GM19324 (cell line): ENCODE data around the gene CCDC192.

Experiments
- ATAC-seq: cut with Tn5 transposase; IDR thresholded peaks from one replicate; pipeline ENCODE4 v1.9.1; 2021; ENCODE audit warnings: mild to moderate bottlenecking, moderate library complexity; ENCODE audit not compliant: unreplicated experiment, low FRiP score

The CCDC192 gene

DNA sequence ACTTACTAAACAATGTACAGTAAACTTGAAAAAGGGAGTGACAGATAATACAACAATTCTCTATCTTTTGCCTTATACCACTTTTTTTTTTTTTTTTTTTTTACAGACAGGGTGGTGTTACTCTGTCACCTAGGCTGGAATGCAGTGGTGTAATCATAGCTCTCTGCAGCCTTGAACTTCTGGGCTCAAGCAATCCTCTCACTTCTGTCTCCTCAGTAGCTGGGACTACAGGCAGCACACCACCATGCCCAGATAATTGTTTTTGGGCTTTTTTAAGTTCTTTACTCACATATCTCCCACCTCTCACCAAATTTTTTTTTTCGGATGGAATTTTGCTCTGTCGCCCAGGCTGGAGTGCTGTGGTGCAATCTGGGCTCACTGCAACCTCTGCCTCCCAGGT is 208.4 kb downstream of the CCDC192 start:
- no peak for ATAC-seq

DNA sequence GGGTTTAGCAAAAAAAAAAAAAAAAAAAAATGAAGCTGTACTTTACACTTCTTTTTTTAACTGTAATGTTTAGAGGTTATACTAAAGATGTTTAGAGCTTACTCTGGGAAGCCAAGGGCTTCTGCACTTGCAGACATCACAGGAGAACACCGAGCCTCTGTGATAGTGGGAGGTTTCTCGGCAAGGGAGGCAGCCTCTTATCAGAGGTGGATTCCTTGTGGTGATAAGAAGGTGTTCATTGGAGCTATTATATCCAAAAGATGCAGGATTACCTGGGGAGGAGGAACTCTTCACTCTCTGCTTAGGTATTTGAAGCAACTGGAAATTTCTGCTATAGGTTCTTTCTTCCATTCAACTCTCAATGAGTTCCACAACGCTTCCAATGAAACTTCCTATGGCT is 209.2 kb downstream of the CCDC192 start:
- ATAC-seq = no peak

DNA sequence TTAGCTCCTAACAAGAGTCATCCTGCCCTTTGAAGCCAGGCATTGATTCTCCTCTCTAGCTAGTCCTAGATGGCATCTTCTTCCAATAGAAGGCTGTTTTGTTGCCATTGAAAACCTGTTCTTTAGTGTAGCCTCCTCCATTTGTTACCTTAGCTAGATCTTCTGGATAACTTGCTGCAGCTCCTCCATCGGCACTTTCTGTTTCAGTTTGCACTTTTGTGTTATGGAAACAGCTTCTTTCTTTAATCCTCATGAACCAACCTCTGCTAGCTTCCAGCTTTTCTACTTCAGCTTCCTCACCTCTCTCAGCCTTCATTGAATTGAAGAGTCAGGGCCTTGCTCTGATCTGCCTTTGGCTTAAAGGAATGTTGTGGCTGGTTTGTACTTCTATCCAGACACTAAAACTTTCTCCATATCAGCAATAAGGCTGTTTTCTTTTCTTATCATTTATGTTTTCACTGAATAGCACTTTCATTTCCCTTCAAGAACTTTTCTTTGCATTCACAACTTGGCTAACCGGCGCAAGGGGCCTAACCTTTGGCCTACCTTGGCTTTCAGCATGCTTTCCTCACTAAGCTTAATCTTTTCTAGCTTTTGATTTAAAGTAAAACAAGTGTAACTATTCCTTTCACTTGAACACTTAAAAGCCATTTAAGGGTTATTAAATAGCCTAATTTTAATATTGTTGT is 213.8 kb downstream of the CCDC192 start:
- ATAC-seq = no peak

DNA sequence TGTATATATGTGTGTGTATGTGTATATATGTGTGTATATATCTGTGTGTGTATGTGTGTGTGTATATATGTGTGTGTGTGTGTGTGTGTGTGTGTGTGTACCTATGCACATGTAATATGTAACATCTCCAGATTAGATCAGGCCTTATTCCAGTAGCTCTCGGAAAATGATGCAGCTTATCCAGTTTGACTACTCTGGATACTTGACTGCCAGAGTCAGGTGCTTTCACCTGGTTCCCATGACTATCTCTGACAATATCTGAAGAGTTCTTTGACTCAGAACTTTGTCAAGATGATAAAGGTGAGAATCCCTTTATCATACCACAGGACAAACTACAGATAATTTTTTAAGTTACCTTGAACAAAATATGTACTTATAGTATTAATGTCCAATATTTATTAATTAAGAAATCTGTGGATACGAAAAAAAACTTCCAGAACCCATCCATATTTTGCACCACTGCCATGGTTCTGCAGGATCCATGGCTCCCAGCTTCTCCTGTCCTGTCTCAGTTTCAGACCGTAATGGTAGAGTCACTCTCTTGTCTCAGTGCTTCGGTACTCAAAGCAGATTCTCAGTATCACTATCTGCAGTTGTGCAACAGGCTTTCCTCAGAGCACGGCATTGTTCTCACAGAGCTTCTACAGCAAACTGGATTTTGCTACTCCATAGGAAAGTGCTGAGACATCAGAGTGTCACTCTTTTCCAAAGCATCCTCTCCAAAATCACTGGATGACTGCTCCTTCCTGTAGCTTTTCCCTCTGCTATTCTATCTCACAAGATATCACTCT is 216.0 kb downstream of the CCDC192 start:
- no peak for ATAC-seq

DNA sequence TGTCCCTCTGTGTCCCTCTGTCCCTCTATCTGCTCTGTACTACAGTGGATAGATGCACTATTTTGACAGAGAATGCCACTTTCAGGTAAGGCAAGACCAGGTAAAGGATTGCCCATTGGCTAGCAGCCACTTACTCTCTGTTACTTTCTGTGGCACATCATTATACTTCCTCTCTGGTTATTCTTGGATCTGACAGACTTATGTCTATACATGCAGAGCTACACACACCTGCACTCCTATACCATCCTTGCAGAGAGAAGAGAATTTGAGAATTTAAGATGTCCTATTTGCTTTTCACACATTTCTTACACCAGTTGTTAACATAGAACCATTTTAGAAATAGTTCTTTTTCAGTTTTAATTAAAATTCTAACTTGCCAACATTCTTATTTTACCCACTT is 216.6 kb downstream of the CCDC192 start:
- no peak for ATAC-seq

DNA sequence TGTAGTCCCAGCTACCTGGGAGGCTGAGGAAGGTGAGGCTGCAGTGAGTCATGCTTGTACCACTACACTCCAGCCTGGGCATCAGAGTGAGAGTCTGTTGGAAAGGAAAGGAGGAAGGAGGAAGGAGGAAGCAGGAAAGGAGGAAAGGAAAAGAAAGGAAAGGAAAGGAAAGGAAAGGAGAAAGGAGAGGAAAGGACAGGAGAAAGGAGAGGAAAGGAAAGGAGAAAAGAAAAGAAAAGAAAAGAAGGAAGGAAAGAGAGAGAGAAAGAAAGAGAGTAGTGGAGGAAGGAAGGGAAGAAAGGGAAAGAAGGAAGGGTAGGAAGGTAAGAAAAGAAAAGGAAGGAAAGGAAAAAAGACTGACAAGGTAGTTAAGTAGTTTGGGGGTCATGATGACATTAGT is 217.7 kb downstream of the CCDC192 start:
- ATAC-seq = no peak

DNA sequence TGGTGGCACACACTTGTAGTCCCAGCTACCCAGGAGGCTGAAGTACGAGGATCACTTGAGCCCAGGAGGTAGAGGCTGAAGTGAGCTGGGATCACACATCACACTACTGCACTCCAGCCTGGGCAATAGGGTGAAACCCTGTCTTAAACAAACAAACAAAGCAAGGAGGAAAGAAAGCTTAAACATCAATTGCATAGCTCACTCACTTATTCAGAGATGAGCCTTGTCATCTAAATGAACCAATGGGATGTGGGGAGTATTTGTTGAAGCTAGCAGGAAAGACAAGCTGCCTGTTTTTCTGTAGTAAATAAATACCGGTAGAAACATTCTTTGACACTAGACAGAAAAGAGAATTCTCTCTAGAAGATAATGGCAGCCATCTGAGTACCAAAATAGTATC is 219.4 kb downstream of the CCDC192 start:
- ATAC-seq = no peak

- ATAC-seq = no peak
These were observed 220.8 kb downstream of the CCDC192 start for GRCh38 chr5:127923804-127924570.

DNA sequence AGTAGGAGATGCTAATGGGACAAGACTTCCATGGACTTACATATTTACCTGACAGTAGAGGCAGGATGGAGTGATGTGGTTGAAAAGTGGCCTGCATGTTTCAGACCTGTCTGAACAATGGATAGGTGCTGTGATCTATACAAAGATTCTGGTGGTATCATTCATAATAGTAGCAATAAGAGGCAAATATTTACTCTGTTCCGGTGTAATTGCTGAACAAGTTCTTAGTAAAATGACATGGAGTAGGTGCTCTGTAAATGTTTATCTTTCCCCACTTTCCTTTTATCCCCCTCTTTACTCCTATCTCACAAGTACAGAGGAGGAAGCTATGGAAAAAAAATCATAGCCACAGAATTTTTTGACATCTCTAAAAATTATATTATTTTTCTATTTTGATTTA is 221.4 kb downstream of the CCDC192 start:
- ATAC-seq = no peak

GRCh38 chr5:127925916-127926315 is 222.7 kb downstream of the CCDC192 start:
- ATAC-seq = no peak

DNA sequence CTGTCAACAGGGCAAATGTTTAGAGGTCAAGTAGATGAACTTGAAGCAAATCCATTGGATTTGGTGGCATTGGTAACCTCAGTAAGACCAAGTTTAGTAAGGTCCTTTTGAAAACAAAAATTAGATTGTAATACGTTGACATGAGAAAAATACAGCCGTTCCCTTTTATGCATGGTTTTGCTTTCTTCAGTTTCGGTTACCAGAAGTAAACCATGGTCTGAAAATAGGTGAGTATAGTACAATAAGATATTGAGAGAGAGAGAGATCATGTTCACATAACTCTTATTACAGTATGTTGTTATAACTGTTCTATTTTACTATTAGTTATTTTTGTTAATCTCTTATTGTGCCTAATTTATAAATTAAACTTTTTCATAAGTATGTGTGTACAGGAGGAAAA is 223.8 kb downstream of the CCDC192 start:
- no peak for ATAC-seq

GRCh38 chr5:127928053-127928452 is 224.9 kb downstream of the CCDC192 start:
- no peak for ATAC-seq

DNA sequence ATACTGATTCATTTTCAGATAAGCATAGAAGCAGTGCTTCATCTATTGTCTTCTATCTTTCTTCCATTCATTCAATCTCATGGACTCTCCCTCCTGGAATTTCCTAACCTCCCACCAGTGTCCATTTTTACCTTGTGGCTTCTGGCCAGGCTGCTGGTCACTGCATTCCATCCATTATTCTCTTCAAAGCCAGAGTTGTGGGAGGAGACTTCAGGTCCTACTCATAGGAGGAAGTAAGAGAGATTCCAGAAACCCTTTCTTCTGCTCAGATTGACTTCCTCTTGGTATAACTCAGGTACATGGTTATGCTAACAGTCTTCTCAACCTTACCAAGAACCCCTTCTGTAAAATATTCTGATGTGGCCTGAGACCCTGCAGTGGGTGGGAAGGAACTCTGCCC is 227.1 kb downstream of the CCDC192 start:
- ATAC-seq = no peak

DNA sequence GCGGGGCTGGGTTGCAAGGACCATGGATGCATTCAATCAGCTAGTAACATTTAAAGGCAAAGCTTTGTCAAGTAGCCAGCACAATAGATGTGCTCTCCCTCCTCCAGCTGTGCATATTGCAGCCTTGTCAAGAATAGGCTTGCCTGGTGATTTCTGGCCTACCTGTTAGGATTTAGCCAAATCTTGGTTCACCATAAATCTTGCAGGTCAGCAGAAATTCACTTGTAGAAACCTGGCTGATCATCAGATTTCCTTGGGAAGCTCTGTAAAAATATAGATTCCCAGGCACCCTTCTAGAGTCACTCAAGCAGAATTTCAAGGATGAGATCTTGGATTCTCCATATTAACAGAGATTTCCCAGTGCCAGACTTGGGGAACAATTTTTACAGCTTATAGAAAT is 228.2 kb downstream of the CCDC192 start:
- ATAC-seq = no peak

DNA sequence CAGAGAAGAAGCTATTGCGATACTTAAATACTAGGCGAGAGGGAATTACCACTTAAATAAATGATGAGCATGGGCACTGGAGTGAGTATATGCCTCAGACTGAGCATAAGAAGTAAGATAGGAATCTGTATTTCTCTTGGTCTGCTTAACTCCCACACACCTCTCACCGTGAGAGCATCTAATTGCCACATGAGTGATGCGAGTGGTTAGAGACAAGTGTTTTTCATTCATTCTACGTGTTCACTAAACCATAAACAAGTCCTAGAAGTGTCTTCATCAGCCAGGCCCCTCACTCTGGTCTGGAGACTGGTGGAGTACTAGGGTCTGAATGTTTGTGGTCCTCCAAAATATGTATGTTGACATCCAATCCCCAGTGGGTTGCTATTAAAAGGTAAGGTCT is 230.2 kb downstream of the CCDC192 start:
- no peak for ATAC-seq

- ATAC-seq = no peak
These were observed 231.6 kb downstream of the CCDC192 start for GRCh38 chr5:127934791-127935256.

DNA sequence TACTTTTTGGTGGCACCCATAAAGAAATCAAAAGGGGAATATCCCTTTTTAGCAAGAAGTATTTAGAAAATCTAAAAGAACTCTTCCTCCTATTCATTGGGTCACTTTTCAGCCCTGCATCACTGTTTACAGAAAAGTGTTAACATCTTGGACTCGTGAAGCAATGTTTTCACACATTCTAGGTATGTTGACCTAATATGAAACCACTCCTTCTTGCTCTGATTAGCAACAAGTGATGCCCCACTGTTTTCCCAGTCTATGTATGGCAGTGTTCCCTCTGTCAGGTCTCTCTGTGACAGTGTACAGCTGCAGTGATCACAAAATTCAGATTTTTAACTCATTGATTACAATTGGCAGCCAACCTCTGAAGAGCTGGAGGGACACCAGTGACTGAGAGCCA is 232.2 kb downstream of the CCDC192 start:
- ATAC-seq = no peak

DNA sequence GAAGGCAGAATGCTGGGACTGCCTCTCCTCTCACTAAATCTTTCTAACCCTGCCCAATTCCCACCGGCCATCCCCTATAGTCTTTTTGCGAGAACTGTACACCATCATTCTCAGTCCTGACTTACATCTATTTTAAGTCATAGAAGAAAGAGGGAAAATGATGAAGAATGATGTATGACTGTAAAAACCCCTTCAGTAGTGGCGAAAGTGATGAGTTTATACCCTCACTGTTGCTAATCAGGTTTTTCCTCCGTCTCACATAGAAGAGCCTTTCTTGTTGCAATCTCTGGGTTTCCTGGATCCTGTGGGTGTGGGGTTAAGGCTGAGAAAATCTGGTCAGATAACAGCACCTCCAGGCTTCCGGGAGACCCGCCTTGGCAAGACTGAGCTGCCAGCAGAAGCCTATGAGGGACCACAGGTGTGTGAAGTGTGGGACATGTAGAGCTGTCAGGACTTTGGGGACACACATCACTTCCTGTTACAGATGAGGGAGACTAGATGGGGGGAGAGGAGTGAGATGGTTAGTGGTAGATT is 233.3 kb downstream of the CCDC192 start:
- no peak for ATAC-seq

GRCh38 chr5:127938746-127939145 is 235.6 kb downstream of the CCDC192 start:
- ATAC-seq = no peak

GRCh38 chr5:127940854-127941253 is 237.7 kb downstream of the CCDC192 start:
- no peak for ATAC-seq

DNA sequence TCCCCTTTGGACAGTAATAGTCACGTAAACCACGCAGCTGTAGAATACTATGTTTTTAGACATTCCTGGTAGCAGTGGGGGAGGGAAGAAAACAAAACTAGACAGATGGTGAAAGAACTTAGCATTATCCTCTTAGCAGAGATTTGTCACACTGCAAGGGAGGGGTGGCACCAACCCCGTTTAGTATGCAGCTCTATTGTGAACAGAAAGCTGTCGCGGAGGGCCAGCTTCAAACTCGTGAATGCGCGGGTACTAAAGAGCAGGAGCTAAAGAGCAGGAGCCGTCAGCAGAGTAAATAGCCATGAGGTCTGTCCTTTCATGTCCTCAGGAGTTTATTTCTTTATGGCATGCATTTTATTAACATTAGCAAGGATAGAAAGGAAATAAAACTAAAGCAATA is 238.5 kb downstream of the CCDC192 start:
- ATAC-seq = no peak
